K562 (cell line): ENCODE measurements around the gene RSPH1. TPM values are rescaled to one million over a fixed set of nuclear protein-coding genes. Genes with fewer than 3 reads are reported as not detected.
A peak's percentile ranks its signal among the peaks of the same experiment; 100 is the strongest.

Source experiments
- ATAC-seq: fragments of 200-7000 bp; cut with Tn5 transposase; 3 replicates; pipeline ENCODE4 v1.9.1; 2020; ENCODE audit warnings: moderate library complexity
- BruUV-seq: library from RNA; stranded (reverse); fragments of 400-500 nt; replicated peaks from 2 replicates; lab custom pipeline; 2021; lab: Mats Ljungman, UMichigan
- CTCF ChIA-PET: fragments of 300-600 bp; formaldehyde crosslinking; extraction: SDS; loops from one replicate; lab custom pipeline; 2021; ENCODE audit warnings: low intra/inter-chr PET ratio; lab: Yijun Ruan, JAX
- POLR2A ChIA-PET: fragments of 300-600, 350-650 bp; sonication (Branson Sonifier 250); formaldehyde crosslinking; extraction: SDS; loops from one replicate; lab custom pipeline; 2021; ENCODE audit warnings: antibody characterized with exemption, inconsistent platforms; lab: Yijun Ruan, JAX
- DNase-seq, 4 experiments: peaks; one replicate each; pipeline versions ENCODE4 v3.0.0 to v3.0.0-alpha.2; 2011 to 2018; ENCODE audit warnings: low spot score in 3 of 4, mixed read lengths in 3 of 4; ENCODE audit errors: extremely low read depth in 1 of 4
- FAIRE-seq: peaks from 2 replicates; lab custom pipeline; 2011; peaks lifted over from hg19 to GRCh38; lab: Jason Lieb, UNC
- H2AFZ ChIP-seq: 2 replicates; pipeline ENCODE4 v1.6.0; 2011; ENCODE audit warnings: low read depth, low read length, control low read depth, inconsistent platforms
- H3K27ac ChIP-seq: fragments of 200-600 bp; 3 replicates; pipeline ENCODE4 v1.8.0; 2011; ENCODE audit warnings: low read depth, mild to moderate bottlenecking, control low read depth, inconsistent platforms, low read length, moderate library complexity, mixed read lengths; ENCODE audit errors: extremely low read depth
- H3K27me3 ChIP-seq, 2 experiments: fragments of 300-600 bp in 1 of 2; 2 replicates in 1 of 2; 3 replicates in 1 of 2; pipeline versions ENCODE4 v1.6.0 to v1.8.0; 2011; ENCODE audit warnings: inconsistent platforms in 2 of 2, low read length in 2 of 2, mild to moderate bottlenecking in 1 of 2, mixed read lengths in 1 of 2, moderate library complexity in 1 of 2; ENCODE audit not compliant: control insufficient read depth in 2 of 2, insufficient read depth in 2 of 2
- H3K36me3 ChIP-seq: fragments of 300-600 bp; 3 replicates; pipeline ENCODE4 v1.8.0; 2011; ENCODE audit warnings: mild to moderate bottlenecking, low read length, inconsistent platforms; ENCODE audit not compliant: control insufficient read depth, insufficient read depth
- H3K4me1 ChIP-seq, 2 experiments: fragments of 200-600 bp in 1 of 2; replicated peaks in 1 of 2; 2 replicates in 1 of 2; 3 replicates in 1 of 2; pipeline versions ENCODE4 v1.5.1 to v1.8.0; 2011; ENCODE audit warnings: inconsistent platforms in 2 of 2, low read length in 2 of 2, mild to moderate bottlenecking in 1 of 2, mixed read lengths in 1 of 2, moderate library complexity in 1 of 2; ENCODE audit not compliant: control insufficient read depth in 2 of 2, insufficient read depth in 2 of 2
- H3K4me2 ChIP-seq: 2 replicates; pipeline ENCODE4 v1.6.1; 2011; ENCODE audit warnings: low read length, control low read depth, inconsistent platforms, mixed read lengths; ENCODE audit not compliant: insufficient read depth
- H3K4me3 ChIP-seq: fragments of 200-600 bp; sonication (generic), shearing (Covaris generic); 2 replicates; pipeline ENCODE4 v1.5.1; 2016; ENCODE audit warnings: control low read depth, inconsistent platforms
- H3K79me2 ChIP-seq: fragments of 200-600 bp; 3 replicates; pipeline ENCODE4 v1.8.0; 2011; ENCODE audit warnings: low read length, inconsistent platforms; ENCODE audit not compliant: control insufficient read depth, insufficient read depth
- H3K9ac ChIP-seq, 2 experiments: 2 replicates each; pipeline versions ENCODE4 v1.6.0 to v1.6.1; 2011; ENCODE audit warnings: low read depth in 2 of 2, low read length in 2 of 2, control low read depth in 1 of 2, inconsistent platforms in 1 of 2, mild to moderate bottlenecking in 1 of 2, mixed read lengths in 1 of 2; ENCODE audit not compliant: insufficient read depth in 1 of 2
- H3K9me1 ChIP-seq: one replicate; pipeline ENCODE4 v1.6.0; 2011; ENCODE audit warnings: inconsistent platforms, mild to moderate bottlenecking, low read length, moderate library complexity; ENCODE audit not compliant: control insufficient read depth, insufficient read depth
- H3K9me3 ChIP-seq: replicated peaks from 2 replicates; pipeline ENCODE4 v1.5.1; 2011; ENCODE audit warnings: low read depth, low read length, inconsistent platforms; ENCODE audit not compliant: control insufficient read depth, insufficient read depth
- H4K20me1 ChIP-seq: replicated peaks from 2 replicates; pipeline ENCODE4 v1.6.1; 2011; ENCODE audit warnings: low read length, inconsistent platforms, mixed read lengths; ENCODE audit not compliant: control insufficient read depth, insufficient read depth
- CXXC5 ChIP-seq: fragments of 250-450 bp; sonication (Bioruptor Pico); IDR thresholded peaks from 2 replicates; pipeline ENCODE4 v1.8.0; 2022; ENCODE audit warnings: inconsistent platforms, mild to moderate bottlenecking, moderate library complexity
- POLR2AphosphoS5 ChIP-seq: IDR thresholded peaks from 2 replicates; pipeline ENCODE4 v1.6.1; 2011; ENCODE audit warnings: mild to moderate bottlenecking, low read depth, low read length, moderate library complexity; ENCODE audit not compliant: control insufficient read depth, insufficient read depth
- ZNF766 ChIP-seq: fragments of 200-800 bp; sonication (Bioruptor generic); conservative IDR thresholded peaks from 2 replicates; pipeline ENCODE4 v1.6.1; 2016; ENCODE audit warnings: missing genetic modification characterization, missing compliant biosample characterization
- WGBS: fragments of 100-300 bp; shearing (Covaris generic); methylation state at CpG from one replicate; pipeline ENCODE4 v1.1.6; 2016; ENCODE audit warnings: low coverage, mixed read lengths; ENCODE audit not compliant: insufficient coverage; ENCODE audit errors: missing lambda C conversion rate; 5-methylcytosine and 5-hydroxymethylcytosine counted together
- in situ Hi-C: fragments of 300-500 bp; cut with MboI; formaldehyde crosslinking; loops from 4 replicates; pipeline ENCODE4 v1.15.0; 2018; ENCODE audit warnings: inconsistent platforms, mixed read lengths
- intact Hi-C: fragments of 100-400 bp; cut with micrococcal nuclease; formaldehyde crosslinking; loops from 2 replicates; pipeline ENCODE4 v1.14.2; 2022
- polyA plus RNA-seq, 8 experiments: library from polyadenylated mRNA; depleted of rRNA in 4 of 8; stranded (reverse) in 5 of 8; unstranded in 3 of 8; fragments of >200 nt; fragmentation: Nextera tagmentation in 2 of 8; fragmentation: Illumina TruSeq in 1 of 8; extraction: Ambion mirVana in 2 of 8; extraction: Trizol in 1 of 8; gene quantifications; 2 replicates each; pipeline versions ENCODE4 v1.2.1 to v1.2.3, GENCODE V29; 2011 to 2014; ENCODE audit warnings: inconsistent platforms in 1 of 8, missing spikeins in 1 of 8
- total RNA-seq, 7 experiments: library from RNA; depleted of rRNA in 6 of 7; stranded (reverse); fragments of >200 nt in 6 of 7; fragmentation: Illumina TruSeq in 2 of 7; extraction: Trizol in 2 of 7; gene quantifications; 2 replicates each; pipeline versions ENCODE4 v1.2.1 to v1.2.3, GENCODE V29; 2011 to 2021; ENCODE audit warnings: low replicate concordance in 1 of 7
- TF ChIP-seq, protein P1 (sequence below), 2 experiments: fragments of 450-650 bp; formaldehyde crosslinking in 1 of 2; IDR thresholded peaks; 2 replicates each; pipeline versions ENCODE4 v1.4.0 to v1.6.1; 2014 to 2020; ENCODE audit warnings: mild to moderate bottlenecking in 2 of 2, borderline replicate concordance in 1 of 2, low read depth in 1 of 2

The RSPH1 gene
- total and polyA plus RNA-seq, 9 of the 15 experiments (the other 6 are each of a cell fraction or from before 2014, with no cell fraction given), result 0.17 TPM; not detected in 8

DNA sequence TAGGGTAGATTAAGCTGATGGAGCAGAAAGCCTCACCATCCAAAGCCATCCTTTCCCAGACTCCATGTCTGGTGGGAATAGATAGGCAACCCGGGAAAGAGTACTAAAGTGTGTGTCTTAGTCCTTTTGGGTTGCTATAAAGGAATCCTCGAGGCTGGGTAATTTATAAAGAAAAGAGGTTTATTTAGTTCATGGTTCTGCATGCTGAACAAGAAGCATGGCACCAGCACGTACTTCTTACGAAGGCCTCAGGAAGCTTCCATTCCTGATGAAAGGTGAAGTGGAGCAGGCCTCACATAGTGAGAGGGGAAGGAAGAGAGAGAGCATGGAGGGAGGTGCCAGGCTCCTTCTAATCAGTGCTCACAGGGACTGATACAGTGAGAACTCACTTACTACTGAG, 11.4 kb upstream of the RSPH1 start:
- ChIA-PET POLR2A (interaction anchor here (0.7 to 2.0 kb wide), 2 partner anchors 12 to 279 kb away, joined by 3 to 7 read pairs; partner anchors contain the start of gene RSPH1), CTCF (no interaction called here)
- BruUV-seq, result no TSS peak
- Histone ChIP-seq H3K9ac (no peak overlapping the region), H3K4me1 (no peaks in the 10 kb centered on the region), H3K79me2 (no peaks in the 10 kb centered on the region), H3K4me2 (no peak overlapping the region), H3K27ac (no peak overlapping the region), H3K27me3 (peaks cover 11 to 13% of the 10 kb centered on the region in 2 experiments; a peak in 4 of 5 replicates), H3K9me3 (no peaks in the 10 kb centered on the region), H3K36me3 (no peaks in the 10 kb centered on the region), H4K20me1 (no peaks in the 10 kb centered on the region), H3K9me1 (no peaks in the 10 kb centered on the region), H3K4me3 (no peak overlapping the region), H2AFZ (no peak overlapping the region)
- DNase-seq, result no peak
- no peak for FAIRE-seq
- intact Hi-C loops, result no loop called here
- TF ChIP-seq ZNF766 (CRISPR knock-in tag) (peak; percentile 90), CXXC5 (CRISPR knock-in tag) (no peak), POLR2AphosphoS5 (no peak)
- TF ChIP-seq, protein P1, sequence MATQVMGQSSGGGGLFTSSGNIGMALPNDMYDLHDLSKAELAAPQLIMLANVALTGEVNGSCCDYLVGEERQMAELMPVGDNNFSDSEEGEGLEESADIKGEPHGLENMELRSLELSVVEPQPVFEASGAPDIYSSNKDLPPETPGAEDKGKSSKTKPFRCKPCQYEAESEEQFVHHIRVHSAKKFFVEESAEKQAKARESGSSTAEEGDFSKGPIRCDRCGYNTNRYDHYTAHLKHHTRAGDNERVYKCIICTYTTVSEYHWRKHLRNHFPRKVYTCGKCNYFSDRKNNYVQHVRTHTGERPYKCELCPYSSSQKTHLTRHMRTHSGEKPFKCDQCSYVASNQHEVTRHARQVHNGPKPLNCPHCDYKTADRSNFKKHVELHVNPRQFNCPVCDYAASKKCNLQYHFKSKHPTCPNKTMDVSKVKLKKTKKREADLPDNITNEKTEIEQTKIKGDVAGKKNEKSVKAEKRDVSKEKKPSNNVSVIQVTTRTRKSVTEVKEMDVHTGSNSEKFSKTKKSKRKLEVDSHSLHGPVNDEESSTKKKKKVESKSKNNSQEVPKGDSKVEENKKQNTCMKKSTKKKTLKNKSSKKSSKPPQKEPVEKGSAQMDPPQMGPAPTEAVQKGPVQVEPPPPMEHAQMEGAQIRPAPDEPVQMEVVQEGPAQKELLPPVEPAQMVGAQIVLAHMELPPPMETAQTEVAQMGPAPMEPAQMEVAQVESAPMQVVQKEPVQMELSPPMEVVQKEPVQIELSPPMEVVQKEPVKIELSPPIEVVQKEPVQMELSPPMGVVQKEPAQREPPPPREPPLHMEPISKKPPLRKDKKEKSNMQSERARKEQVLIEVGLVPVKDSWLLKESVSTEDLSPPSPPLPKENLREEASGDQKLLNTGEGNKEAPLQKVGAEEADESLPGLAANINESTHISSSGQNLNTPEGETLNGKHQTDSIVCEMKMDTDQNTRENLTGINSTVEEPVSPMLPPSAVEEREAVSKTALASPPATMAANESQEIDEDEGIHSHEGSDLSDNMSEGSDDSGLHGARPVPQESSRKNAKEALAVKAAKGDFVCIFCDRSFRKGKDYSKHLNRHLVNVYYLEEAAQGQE (IDR thresholded peaks at IDR 0.05; ENCODE audit: borderline replicate concordance), result no peak
- TF ChIP-seq, protein P1 (CRISPR knock-in tag; IDR thresholded peaks at IDR 0.05; ENCODE audit: low read depth), result no peak
- 0% methylated on average over 4 of the region's 4 CpGs for WGBS
- ATAC-seq, result no peak
- in situ Hi-C loops, result no loop called here
